Measurements from ENCODE around the gene FBP1. TPM values are rescaled to one million over a fixed set of nuclear protein-coding genes. Genes with fewer than 3 reads are reported as not detected.

Gene FBP1
- total and polyA plus RNA-seq, 2 donors (not counting 3 experiments of a cell fraction or from before 2014, with no cell fraction given), result 2.5 to 3.8 TPM

GRCh38 chr9:94611638-94612068 is 27.7 kb downstream of the FBP1 start:
- dilution Hi-C loops (cut with MboI; ENCODE audit: extremely low pct_ligation_motif_present, low sequenced_read_pairs), result no loop called here
- no peaks in the 10 kb centered on the region for H3K9me3 ChIP-seq (replicated peaks; ENCODE audit: control insufficient read depth, insufficient read depth, low read length)
- H3K27ac ChIP-seq (ENCODE audit: insufficient read depth, low read depth, low read length), result no peak overlapping the region
- no peak overlapping the region for H3K9ac ChIP-seq (replicated peaks; ENCODE audit: extremely low read depth, insufficient read depth, low read length)
- DNase-seq (ENCODE audit: low read depth, low spot score) (no peak), FAIRE-seq (no peak)
- no peaks in the 10 kb centered on the region for H3K36me3 ChIP-seq (ENCODE audit: control insufficient read depth in 2 of 2, extremely low read depth in 1 of 2, insufficient read depth in 2 of 2, low read length in 2 of 2)
- H3K4me2 ChIP-seq (ENCODE audit: insufficient read depth, low read length), result no peak overlapping the region
- H3K4me3 ChIP-seq (replicated peaks in 1 of 3; ENCODE audit: insufficient read depth in 1 of 3, low read depth in 1 of 3, low read length in 3 of 3), result no peak overlapping the region
- no peak for TF ChIP-seq CTCF (IDR thresholded peaks at IDR 0.05; ENCODE audit: extremely low read depth in 1 of 2, insufficient read depth in 1 of 2, low read depth in 1 of 2, low read length in 2 of 2)
- no peak for TF ChIP-seq POLR2AphosphoS5 (IDR thresholded peaks at IDR 0.05; ENCODE audit: insufficient read depth, low read depth, low read length)
- TF ChIP-seq JUN (IDR thresholded peaks at IDR 0.05; ENCODE audit: borderline replicate concordance, insufficient read depth, insufficient read length, low read depth), result no peak
- TF ChIP-seq POLR2A (IDR thresholded peaks at IDR 0.05; ENCODE audit: low read depth, low read length), result no peak
- no peak for TF ChIP-seq MAX (IDR thresholded peaks at IDR 0.05; ENCODE audit: insufficient read depth, insufficient read length)
- no peak for TF ChIP-seq GATA2 (IDR thresholded peaks at IDR 0.05; ENCODE audit: insufficient read depth, insufficient read length, low read depth, low read length)
- H3K27me3 ChIP-seq (ENCODE audit: control insufficient read depth in 2 of 2, insufficient read depth in 2 of 2, low read length in 2 of 2), result peaks cover 0 to 3% of the 10 kb centered on the region in 2 experiments
- H3K79me2 ChIP-seq (ENCODE audit: control insufficient read depth, insufficient read depth, low read length), result no peaks in the 10 kb centered on the region
- BruUV-seq (replicated peaks), result no TSS peak
- no peaks in the 10 kb centered on the region for H3K4me1 ChIP-seq (ENCODE audit: control insufficient read depth, extremely low read depth, insufficient read depth, low read length)
- intact Hi-C loops (cut with micrococcal nuclease), result no loop called here
- POLR2A ChIA-PET, result no interaction called here
- no peaks in the 10 kb centered on the region for H3K9me1 ChIP-seq (replicated peaks; ENCODE audit: control insufficient read depth, extremely low read depth, insufficient read depth, low read length)
- H2AFZ ChIP-seq (ENCODE audit: low read depth, low read length), result no peak overlapping the region
- no peaks in the 10 kb centered on the region for H4K20me1 ChIP-seq (replicated peaks; ENCODE audit: control insufficient read depth, extremely low read depth, insufficient read depth, low read length)
- CTCF ChIA-PET, result interaction anchor here (1.1 kb wide), 1 partner anchor 133 kb away, joined by 5 read pairs; no protein-coding TSS in a partner anchor
